HepG2 (cell line): ENCODE measurements around the gene CD68. TPM values are rescaled to one million over a fixed set of nuclear protein-coding genes. Genes with fewer than 3 reads are reported as not detected.

ENCODE experiments used
- ATRX ChIP-seq: sonication (generic); formaldehyde crosslinking; IDR thresholded peaks from 2 replicates; pipeline ENCODE4 v1.4.0; 2020; ENCODE audit warnings: missing genetic modification reagents, borderline replicate concordance
- HOXA7 ChIP-seq: sonication (generic); formaldehyde crosslinking; IDR thresholded peaks from 2 replicates; pipeline ENCODE4 v1.8.1; 2022; ENCODE audit warnings: mild to moderate bottlenecking, missing genetic modification reagents, moderate library complexity
- KAT7 ChIP-seq: IDR thresholded peaks from 2 replicates; pipeline ENCODE4 v1.6.1; 2018; ENCODE audit warnings: borderline replicate concordance, missing compliant biosample characterization
- NONO ChIP-seq, 2 experiments: fragments of 450-650 bp in 1 of 2; sonication (generic) in 1 of 2; formaldehyde crosslinking in 1 of 2; IDR thresholded peaks in 1 of 2; conservative IDR thresholded peaks in 1 of 2; 2 replicates each; pipeline versions ENCODE4 v1.6.1 to v1.8.0; 2017 to 2022; ENCODE audit warnings: mild to moderate bottlenecking in 1 of 2, missing genetic modification reagents in 1 of 2, moderate library complexity in 1 of 2
- PCBP2 ChIP-seq: fragments of 200-400 bp; formaldehyde crosslinking; optimal IDR thresholded peaks from 2 replicates; pipeline ENCODE3; 2018; ENCODE audit warnings: low read length, low read depth; ENCODE audit not compliant: poor library complexity, severe bottlenecking
- REPIN1 ChIP-seq: sonication (generic); formaldehyde crosslinking; IDR thresholded peaks from 2 replicates; pipeline ENCODE4 v1.8.0; 2022; ENCODE audit warnings: missing genetic modification reagents, low read depth, mild to moderate bottlenecking, borderline replicate concordance
- ZNF30 ChIP-seq: sonication (generic); formaldehyde crosslinking; IDR thresholded peaks from 2 replicates; pipeline ENCODE4 v1.5.0; 2020; ENCODE audit warnings: mild to moderate bottlenecking, missing genetic modification reagents
- ZNF564 ChIP-seq: sonication (generic); formaldehyde crosslinking; IDR thresholded peaks from 2 replicates; pipeline ENCODE4 v1.8.1; 2023; ENCODE audit warnings: mild to moderate bottlenecking, missing genetic modification reagents
- ZNF572 ChIP-seq: sonication (generic); formaldehyde crosslinking; IDR thresholded peaks from 2 replicates; pipeline ENCODE4 v1.5.1; 2020; ENCODE audit warnings: mild to moderate bottlenecking, missing genetic modification reagents
- ZNF670 ChIP-seq: sonication (generic); formaldehyde crosslinking; IDR thresholded peaks from 2 replicates; pipeline ENCODE4 v1.8.0; 2022; ENCODE audit warnings: mild to moderate bottlenecking, missing genetic modification reagents, borderline replicate concordance
- ZNF775 ChIP-seq: sonication (generic); formaldehyde crosslinking; IDR thresholded peaks from 2 replicates; pipeline ENCODE4 v1.4.0; 2020; ENCODE audit warnings: missing genetic modification reagents, mild to moderate bottlenecking, moderate library complexity, borderline replicate concordance
- ZNF816 ChIP-seq: sonication (generic); formaldehyde crosslinking; IDR thresholded peaks from 2 replicates; pipeline ENCODE4 v1.8.0; 2022; ENCODE audit warnings: missing genetic modification reagents, mild to moderate bottlenecking, borderline replicate concordance
- ZSCAN29 ChIP-seq: sonication (generic); formaldehyde crosslinking; conservative IDR thresholded peaks from 2 replicates; pipeline ENCODE4 v1.4.0; 2020; ENCODE audit warnings: mild to moderate bottlenecking, missing genetic modification reagents
- polyA plus RNA-seq, 8 experiments: library from polyadenylated mRNA; depleted of rRNA in 3 of 8; stranded (reverse) in 7 of 8; unstranded in 1 of 8; fragments of >200 nt; fragmentation: Illumina TruSeq in 4 of 8; extraction: Trizol in 4 of 8; gene quantifications; 2 replicates each; pipeline versions ENCODE4 v1.2.1 to v1.2.3, GENCODE V29; 2011 to 2016; ENCODE audit warnings: low read depth in 4 of 8, missing spikeins in 1 of 8, mixed read lengths in 1 of 8; ENCODE audit not compliant: insufficient read depth in 1 of 8
- total RNA-seq, 5 experiments: library from RNA; depleted of rRNA; stranded (reverse); fragments of >200 nt; fragmentation: Illumina TruSeq; extraction: Trizol; gene quantifications; 2 replicates each; pipeline ENCODE4 v1.2.3, GENCODE V29; 2016; ENCODE audit warnings: low read depth in 1 of 5
- TF ChIP-seq, protein P1 (sequence below): IDR thresholded peaks from 2 replicates; pipeline ENCODE4 v1.6.1; 2016; ENCODE audit warnings: control low read depth
- TF ChIP-seq, protein P2 (sequence below): sonication (generic); formaldehyde crosslinking; conservative IDR thresholded peaks from 2 replicates; pipeline ENCODE4 v1.4.0; 2020; ENCODE audit warnings: missing genetic modification reagents
- TF ChIP-seq, protein P3 (sequence below): sonication (generic); formaldehyde crosslinking; IDR thresholded peaks from 2 replicates; pipeline ENCODE4 v1.5.0; 2020; ENCODE audit warnings: missing genetic modification reagents
- TF ChIP-seq, protein P4 (sequence below): sonication (generic); formaldehyde crosslinking; IDR thresholded peaks from 2 replicates; pipeline ENCODE4 v1.5.1; 2020; ENCODE audit warnings: mild to moderate bottlenecking, missing genetic modification reagents, borderline replicate concordance
- TF ChIP-seq, protein P5 (sequence below): sonication (generic); formaldehyde crosslinking; IDR thresholded peaks from 2 replicates; pipeline ENCODE4 v1.4.0; 2020; ENCODE audit warnings: mild to moderate bottlenecking, missing genetic modification reagents
- TF ChIP-seq, protein P6 (sequence below): sonication (generic); formaldehyde crosslinking; IDR thresholded peaks from 2 replicates; pipeline ENCODE4 v1.5.0; 2020; ENCODE audit warnings: missing genetic modification reagents, mild to moderate bottlenecking, borderline replicate concordance
- TF ChIP-seq, protein P7 (sequence below): sonication (generic); formaldehyde crosslinking; IDR thresholded peaks from 2 replicates; pipeline ENCODE4 v1.8.1; 2023; ENCODE audit warnings: mild to moderate bottlenecking, missing genetic modification reagents

CD68 gene
- total and polyA plus RNA-seq, 2 of the 13 experiments (the other 11 are each of a cell fraction or from before 2014, with no cell fraction given) = 10.3 to 104 TPM

DNA sequence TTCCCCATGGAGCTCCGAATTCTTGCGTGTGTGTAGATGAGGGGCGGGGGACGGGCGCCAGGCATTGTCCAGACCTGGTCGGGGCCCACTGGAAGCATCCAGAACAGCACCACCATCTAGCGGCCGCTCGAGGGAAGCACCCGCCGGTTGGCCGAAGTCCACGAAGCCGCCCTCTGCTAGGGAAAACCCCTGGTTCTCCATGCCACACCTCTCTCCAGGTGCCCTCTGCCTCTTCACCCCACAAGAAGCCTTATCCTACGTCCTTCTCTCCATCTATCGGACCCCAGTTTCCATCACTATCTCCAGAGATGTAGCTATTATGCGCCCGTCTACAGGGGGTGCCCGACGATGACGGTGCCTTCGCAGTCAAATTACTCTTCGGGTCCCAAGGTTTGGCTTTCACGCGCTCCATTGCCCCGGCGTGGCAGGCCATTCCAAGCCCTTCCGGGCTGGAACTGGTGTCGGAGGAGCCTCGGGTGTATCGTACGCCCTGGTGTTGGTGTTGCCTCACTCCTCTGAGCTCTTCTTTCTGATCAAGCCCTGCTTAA, 18.3 kb upstream of the CD68 start (continued):
- TF ChIP-seq PCBP2 (no peak), ZSCAN29 (0 out of 2 replicates have a peak, but pooled peaks have one; percentile 4), REPIN1 (0 out of 2 replicates have a peak, but pooled peaks have one; percentile 15), ZNF816 (CRISPR knock-in tag) (no peak), ZNF670 (CRISPR knock-in tag) (no peak), NONO (IDR thresholded peaks at IDR 0.05) (no peak), NONO (CRISPR knock-in tag; conservative IDR thresholded peaks at IDR 0.05) (no peak), ZNF775 (no peak), ZNF30 (CRISPR knock-in tag) (no peak), HOXA7 (no peak), KAT7 (CRISPR knock-in tag) (no peak), ATRX (CRISPR knock-in tag) (no peak), ZNF564 (CRISPR knock-in tag) (no peak), ZNF572 (CRISPR knock-in tag) (no peak)
- TF ChIP-seq, protein P1, sequence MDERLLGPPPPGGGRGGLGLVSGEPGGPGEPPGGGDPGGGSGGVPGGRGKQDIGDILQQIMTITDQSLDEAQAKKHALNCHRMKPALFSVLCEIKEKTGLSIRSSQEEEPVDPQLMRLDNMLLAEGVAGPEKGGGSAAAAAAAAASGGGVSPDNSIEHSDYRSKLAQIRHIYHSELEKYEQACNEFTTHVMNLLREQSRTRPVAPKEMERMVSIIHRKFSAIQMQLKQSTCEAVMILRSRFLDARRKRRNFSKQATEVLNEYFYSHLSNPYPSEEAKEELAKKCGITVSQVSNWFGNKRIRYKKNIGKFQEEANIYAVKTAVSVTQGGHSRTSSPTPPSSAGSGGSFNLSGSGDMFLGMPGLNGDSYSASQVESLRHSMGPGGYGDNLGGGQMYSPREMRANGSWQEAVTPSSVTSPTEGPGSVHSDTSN = no peak
- TF ChIP-seq, protein P2, sequence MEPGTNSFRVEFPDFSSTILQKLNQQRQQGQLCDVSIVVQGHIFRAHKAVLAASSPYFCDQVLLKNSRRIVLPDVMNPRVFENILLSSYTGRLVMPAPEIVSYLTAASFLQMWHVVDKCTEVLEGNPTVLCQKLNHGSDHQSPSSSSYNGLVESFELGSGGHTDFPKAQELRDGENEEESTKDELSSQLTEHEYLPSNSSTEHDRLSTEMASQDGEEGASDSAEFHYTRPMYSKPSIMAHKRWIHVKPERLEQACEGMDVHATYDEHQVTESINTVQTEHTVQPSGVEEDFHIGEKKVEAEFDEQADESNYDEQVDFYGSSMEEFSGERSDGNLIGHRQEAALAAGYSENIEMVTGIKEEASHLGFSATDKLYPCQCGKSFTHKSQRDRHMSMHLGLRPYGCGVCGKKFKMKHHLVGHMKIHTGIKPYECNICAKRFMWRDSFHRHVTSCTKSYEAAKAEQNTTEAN (CRISPR knock-in tag) = no peak
- TF ChIP-seq, protein P3, sequence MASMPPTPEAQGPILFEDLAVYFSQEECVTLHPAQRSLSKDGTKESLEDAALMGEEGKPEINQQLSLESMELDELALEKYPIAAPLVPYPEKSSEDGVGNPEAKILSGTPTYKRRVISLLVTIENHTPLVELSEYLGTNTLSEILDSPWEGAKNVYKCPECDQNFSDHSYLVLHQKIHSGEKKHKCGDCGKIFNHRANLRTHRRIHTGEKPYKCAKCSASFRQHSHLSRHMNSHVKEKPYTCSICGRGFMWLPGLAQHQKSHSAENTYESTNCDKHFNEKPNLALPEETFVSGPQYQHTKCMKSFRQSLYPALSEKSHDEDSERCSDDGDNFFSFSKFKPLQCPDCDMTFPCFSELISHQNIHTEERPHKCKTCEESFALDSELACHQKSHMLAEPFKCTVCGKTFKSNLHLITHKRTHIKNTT = no peak
- TF ChIP-seq, protein P4, sequence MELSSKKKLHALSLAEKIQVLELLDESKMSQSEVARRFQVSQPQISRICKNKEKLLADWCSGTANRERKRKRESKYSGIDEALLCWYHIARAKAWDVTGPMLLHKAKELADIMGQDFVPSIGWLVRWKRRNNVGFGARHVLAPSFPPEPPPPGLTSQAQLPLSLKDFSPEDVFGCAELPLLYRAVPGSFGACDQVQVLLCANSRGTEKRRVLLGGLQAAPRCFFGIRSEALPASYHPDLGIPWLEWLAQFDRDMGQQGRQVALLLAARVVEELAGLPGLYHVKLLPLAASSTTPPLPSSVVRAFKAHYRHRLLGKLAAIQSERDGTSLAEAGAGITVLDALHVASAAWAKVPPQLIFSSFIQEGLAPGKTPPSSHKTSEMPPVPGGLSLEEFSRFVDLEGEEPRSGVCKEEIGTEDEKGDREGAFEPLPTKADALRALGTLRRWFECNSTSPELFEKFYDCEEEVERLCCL (CRISPR knock-in tag) = no peak
- TF ChIP-seq, protein P5, sequence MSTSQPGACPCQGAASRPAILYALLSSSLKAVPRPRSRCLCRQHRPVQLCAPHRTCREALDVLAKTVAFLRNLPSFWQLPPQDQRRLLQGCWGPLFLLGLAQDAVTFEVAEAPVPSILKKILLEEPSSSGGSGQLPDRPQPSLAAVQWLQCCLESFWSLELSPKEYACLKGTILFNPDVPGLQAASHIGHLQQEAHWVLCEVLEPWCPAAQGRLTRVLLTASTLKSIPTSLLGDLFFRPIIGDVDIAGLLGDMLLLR (CRISPR knock-in tag) = peak; percentile 87
- TF ChIP-seq, protein P6, sequence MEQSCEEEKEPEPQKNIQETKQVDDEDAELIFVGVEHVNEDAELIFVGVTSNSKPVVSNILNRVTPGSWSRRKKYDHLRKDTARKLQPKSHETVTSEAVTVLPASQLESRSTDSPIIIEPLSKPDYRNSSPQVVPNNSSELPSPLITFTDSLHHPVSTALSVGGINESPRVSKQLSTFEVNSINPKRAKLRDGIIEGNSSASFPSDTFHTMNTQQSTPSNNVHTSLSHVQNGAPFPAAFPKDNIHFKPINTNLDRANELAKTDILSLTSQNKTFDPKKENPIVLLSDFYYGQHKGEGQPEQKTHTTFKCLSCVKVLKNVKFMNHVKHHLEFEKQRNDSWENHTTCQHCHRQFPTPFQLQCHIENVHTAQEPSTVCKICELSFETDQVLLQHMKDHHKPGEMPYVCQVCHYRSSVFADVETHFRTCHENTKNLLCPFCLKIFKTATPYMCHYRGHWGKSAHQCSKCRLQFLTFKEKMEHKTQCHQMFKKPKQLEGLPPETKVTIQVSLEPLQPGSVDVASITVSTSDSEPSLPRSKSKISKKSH (CRISPR knock-in tag) = peak; percentile 19; the same call in 1 of the 2 replicates
- TF ChIP-seq, protein P7, sequence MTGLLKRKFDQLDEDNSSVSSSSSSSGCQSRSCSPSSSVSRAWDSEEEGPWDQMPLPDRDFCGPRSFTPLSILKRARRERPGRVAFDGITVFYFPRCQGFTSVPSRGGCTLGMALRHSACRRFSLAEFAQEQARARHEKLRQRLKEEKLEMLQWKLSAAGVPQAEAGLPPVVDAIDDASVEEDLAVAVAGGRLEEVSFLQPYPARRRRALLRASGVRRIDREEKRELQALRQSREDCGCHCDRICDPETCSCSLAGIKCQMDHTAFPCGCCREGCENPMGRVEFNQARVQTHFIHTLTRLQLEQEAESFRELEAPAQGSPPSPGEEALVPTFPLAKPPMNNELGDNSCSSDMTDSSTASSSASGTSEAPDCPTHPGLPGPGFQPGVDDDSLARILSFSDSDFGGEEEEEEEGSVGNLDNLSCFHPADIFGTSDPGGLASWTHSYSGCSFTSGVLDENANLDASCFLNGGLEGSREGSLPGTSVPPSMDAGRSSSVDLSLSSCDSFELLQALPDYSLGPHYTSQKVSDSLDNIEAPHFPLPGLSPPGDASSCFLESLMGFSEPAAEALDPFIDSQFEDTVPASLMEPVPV = no peak
